Thyroid gland (tissue), 4 donors: ENCODE data around the gene ATP5MG.

Experiments
- POLR2A ChIP-seq, 2 donors: fragments of 450-650 bp; IDR thresholded peaks; one replicate each; pipeline ENCODE4 v1.6.1; 2017; ENCODE audit warnings: antibody characterized with exemption in 2 of 2, mild to moderate bottlenecking in 2 of 2, moderate library complexity in 1 of 2
- TF ChIP-seq, protein P1 (sequence below), 6 experiments: fragments of 200-600 bp in 3 of 6; fragments of 450-650 bp in 3 of 6; sonication (generic) in 3 of 6; IDR thresholded peaks; one replicate each; pipeline ENCODE4 v1.5.1; 2016 to 2019; ENCODE audit warnings: antibody characterized with exemption in 6 of 6, mild to moderate bottlenecking in 2 of 6, inconsistent platforms in 1 of 6, moderate library complexity in 1 of 6

DNA sequence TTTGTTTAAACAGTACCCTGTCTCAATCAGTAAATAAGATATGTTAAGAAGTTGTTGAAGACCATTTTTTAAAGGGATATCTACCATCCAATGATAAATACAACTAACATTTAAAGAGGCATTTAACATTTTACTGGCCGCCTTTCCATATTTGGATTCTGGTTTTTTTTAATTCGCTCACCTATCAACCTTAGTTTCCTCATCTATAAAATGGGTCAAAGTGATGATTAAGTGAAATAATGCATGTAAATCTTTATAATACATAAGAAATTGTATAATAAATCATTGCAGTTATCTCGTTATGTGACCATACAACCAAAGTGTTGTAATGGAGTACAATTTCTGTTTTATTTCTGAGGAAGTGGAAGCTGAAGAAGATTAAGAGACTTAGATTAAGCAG is 17.7 kb upstream of the ATP5MG start:
- TF ChIP-seq, protein P1, sequence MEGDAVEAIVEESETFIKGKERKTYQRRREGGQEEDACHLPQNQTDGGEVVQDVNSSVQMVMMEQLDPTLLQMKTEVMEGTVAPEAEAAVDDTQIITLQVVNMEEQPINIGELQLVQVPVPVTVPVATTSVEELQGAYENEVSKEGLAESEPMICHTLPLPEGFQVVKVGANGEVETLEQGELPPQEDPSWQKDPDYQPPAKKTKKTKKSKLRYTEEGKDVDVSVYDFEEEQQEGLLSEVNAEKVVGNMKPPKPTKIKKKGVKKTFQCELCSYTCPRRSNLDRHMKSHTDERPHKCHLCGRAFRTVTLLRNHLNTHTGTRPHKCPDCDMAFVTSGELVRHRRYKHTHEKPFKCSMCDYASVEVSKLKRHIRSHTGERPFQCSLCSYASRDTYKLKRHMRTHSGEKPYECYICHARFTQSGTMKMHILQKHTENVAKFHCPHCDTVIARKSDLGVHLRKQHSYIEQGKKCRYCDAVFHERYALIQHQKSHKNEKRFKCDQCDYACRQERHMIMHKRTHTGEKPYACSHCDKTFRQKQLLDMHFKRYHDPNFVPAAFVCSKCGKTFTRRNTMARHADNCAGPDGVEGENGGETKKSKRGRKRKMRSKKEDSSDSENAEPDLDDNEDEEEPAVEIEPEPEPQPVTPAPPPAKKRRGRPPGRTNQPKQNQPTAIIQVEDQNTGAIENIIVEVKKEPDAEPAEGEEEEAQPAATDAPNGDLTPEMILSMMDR (IDR thresholded peaks at IDR 0.05): no peak
- TF ChIP-seq POLR2A (IDR thresholded peaks at IDR 0.05): no peak
